CD4-positive, alpha-beta T cell treated with Interleukin-15 for 1 hour (primary cell): ENCODE measurements around the gene NTN1.

ENCODE experiments used
- DNase-seq: peaks from one replicate; pipeline ENCODE4 v3.0.0-alpha.2; 2020

Gene NTN1

GRCh38 chr17:9006175-9006767, 15.0 kb upstream of the NTN1 start:
- no peak for DNase-seq

- DNase-seq: no peak
These were observed 14.1 kb upstream of the NTN1 start for GRCh38 chr17:9007052-9007714.

- DNase-seq: no peak
These were observed 12.2 kb upstream of the NTN1 start for GRCh38 chr17:9009096-9009495.

GRCh38 chr17:9009737-9010136, 11.6 kb upstream of the NTN1 start:
- DNase-seq: no peak

GRCh38 chr17:9011001-9011400, 10.3 kb upstream of the NTN1 start:
- DNase-seq: no peak

- DNase-seq: no peak
These were observed 4.3 kb upstream of the NTN1 start for GRCh38 chr17:9016941-9017552.

GRCh38 chr17:9018726-9019125, 2.6 kb upstream of the NTN1 start:
- DNase-seq: no peak

- no peak for DNase-seq
These were observed 1.1 kb upstream of the NTN1 start for GRCh38 chr17:9020096-9020823.

- DNase-seq: no peak
These were observed 519 bp upstream of the NTN1 start for GRCh38 chr17:9020824-9021157.

GRCh38 chr17:9021992-9022572, 772 bp downstream of the NTN1 start:
- DNase-seq: no peak

GRCh38 chr17:9022573-9023391, 1.5 kb downstream of the NTN1 start:
- DNase-seq: no peak

- no peak for DNase-seq
These were observed 2.3 kb downstream of the NTN1 start for GRCh38 chr17:9023392-9024218.

- DNase-seq: no peak
These were observed 3.2 kb downstream of the NTN1 start for GRCh38 chr17:9024497-9024896.

- DNase-seq: no peak
These were observed 5.4 kb downstream of the NTN1 start for GRCh38 chr17:9026741-9027140.

GRCh38 chr17:9028202-9028987, 7.1 kb downstream of the NTN1 start:
- DNase-seq: no peak

- DNase-seq: no peak
These were observed 7.8 kb downstream of the NTN1 start for GRCh38 chr17:9028988-9029570.

- no peak for DNase-seq
These were observed 10.8 kb downstream of the NTN1 start for GRCh38 chr17:9032151-9032550.

- no peak for DNase-seq
These were observed 11.3 kb downstream of the NTN1 start for GRCh38 chr17:9032583-9032982.

GRCh38 chr17:9035249-9035648, 13.9 kb downstream of the NTN1 start:
- no peak for DNase-seq

GRCh38 chr17:9036336-9036735, 15.0 kb downstream of the NTN1 start:
- DNase-seq: no peak

GRCh38 chr17:9037736-9038135, 16.4 kb downstream of the NTN1 start:
- DNase-seq: no peak
